Esophagus muscularis mucosa (tissue), 4 donors: Measurements from ENCODE around the gene DNMT3B.
"Not testable (repeated sequence)": the region's sequence is repeated elsewhere in the genome, so short reads cannot be mapped to it uniquely, and the experiment has no call there.

Experiments
- CTCF ChIP-seq, 3 experiments: fragments of 200-600 bp in 2 of 3; fragments of 450-650 bp in 1 of 3; sonication (generic) in 2 of 3; IDR thresholded peaks; one replicate each; pipeline ENCODE4 v1.5.1; 2017 to 2019; ENCODE audit warnings: antibody characterized with exemption in 3 of 3, mild to moderate bottlenecking in 2 of 3, moderate library complexity in 1 of 3
- EP300 ChIP-seq: sonication (generic); formaldehyde crosslinking; IDR thresholded peaks from one replicate; pipeline ENCODE4 v1.6.1; 2017; ENCODE audit warnings: antibody characterized with exemption
- POLR2A ChIP-seq: fragments of 450-650 bp; IDR thresholded peaks from one replicate; pipeline ENCODE4 v1.6.1; 2017; ENCODE audit warnings: antibody characterized with exemption, moderate library complexity, mild to moderate bottlenecking, low read depth
- POLR2AphosphoS5 ChIP-seq, 2 donors: sonication (generic); formaldehyde crosslinking; IDR thresholded peaks; one replicate each; pipeline ENCODE4 v1.6.1; 2017; ENCODE audit warnings: antibody characterized with exemption in 2 of 2

GRCh38 chr20:32765230-32765875 lies 3.2 kb downstream of the DNMT3B start:
- TF ChIP-seq CTCF (IDR thresholded peaks at IDR 0.05); POLR2A; EP300; POLR2AphosphoS5 (IDR thresholded peaks at IDR 0.05): not testable (repeated sequence)
